GM18505 (cell line): Measurements from ENCODE around the gene SELENOO.

Source experiments
- ATAC-seq: cut with Tn5 transposase; IDR thresholded peaks from one replicate; pipeline ENCODE4 v1.9.1; 2021; ENCODE audit not compliant: unreplicated experiment
- POLR2A ChIP-seq: IDR thresholded peaks from 4 replicates; pipeline ENCODE4 v1.6.1; 2011; ENCODE audit warnings: borderline replicate concordance; ENCODE audit not compliant: insufficient read depth, insufficient read length; ENCODE audit errors: extremely low read depth

Gene SELENOO

GRCh38 chr22:50169181-50169759 lies 31.5 kb upstream of the SELENOO start:
- TF ChIP-seq POLR2A: no peak
- ATAC-seq: no peak

- ATAC-seq: no peak
- no peak for TF ChIP-seq POLR2A
Observed at GRCh38 chr22:50169774-50170341, 31.0 kb upstream of the SELENOO start.

- no peak for TF ChIP-seq POLR2A
- no peak for ATAC-seq
Observed at GRCh38 chr22:50170453-50171318, 30.1 kb upstream of the SELENOO start, which contains the start of gene PANX2. Gene PANX2 (plus strand): TSS chr22:50170731. CDS start chr22:50170731, 0 bp downstream.

GRCh38 chr22:50171319-50171964 lies 29.4 kb upstream of the SELENOO start:
- ATAC-seq: no peak

GRCh38 chr22:50171965-50172421 lies 28.8 kb upstream of the SELENOO start:
- no peak for ATAC-seq
- TF ChIP-seq POLR2A: no peak

More at GRCh38 chr22:50171319-50171964, 29.4 kb upstream of the SELENOO start:
- no peak for TF ChIP-seq POLR2A

- ATAC-seq: no peak
- TF ChIP-seq POLR2A: no peak
Observed at GRCh38 chr22:50173311-50173982, 27.4 kb upstream of the SELENOO start.

GRCh38 chr22:50173983-50174355 lies 26.8 kb upstream of the SELENOO start:
- TF ChIP-seq POLR2A: no peak

GRCh38 chr22:50174382-50175190 lies 26.2 kb upstream of the SELENOO start:
- TF ChIP-seq POLR2A: no peak
- no peak for ATAC-seq

More at GRCh38 chr22:50173983-50174355, 26.8 kb upstream of the SELENOO start:
- no peak for ATAC-seq

- ATAC-seq: no peak
- TF ChIP-seq POLR2A: no peak
Observed at GRCh38 chr22:50175191-50175461, 25.7 kb upstream of the SELENOO start.

- TF ChIP-seq POLR2A: no peak
- ATAC-seq: no peak
Observed at GRCh38 chr22:50175921-50176849, 24.6 kb upstream of the SELENOO start.

GRCh38 chr22:50176850-50177536 lies 23.8 kb upstream of the SELENOO start:
- TF ChIP-seq POLR2A: no peak
- ATAC-seq: no peak
